Neural progenitor cell (in vitro differentiated cells): Measurements from ENCODE around the gene IL36A. TPM values are rescaled to one million over a fixed set of nuclear protein-coding genes. Genes with fewer than 3 reads are reported as not detected.

Experiments
- DNase-seq: peaks from one replicate; pipeline ENCODE4 v3.0.0-alpha.2; 2016; ENCODE audit warnings: low spot score
- H2AFZ ChIP-seq: fragments of 200-600 bp; sonication (generic); replicated peaks from 2 replicates; pipeline ENCODE4 v1.6.1; 2016; ENCODE audit warnings: antibody characterized with exemption
- H3F3A ChIP-seq: fragments of 200-600 bp; sonication (generic); 2 replicates; pipeline ENCODE4 v1.6.1; 2016; ENCODE audit warnings: antibody characterized with exemption, low read depth
- H3K27ac ChIP-seq: fragments of 200-600 bp; sonication (generic); 2 replicates; pipeline ENCODE4 v1.5.1; 2016; ENCODE audit warnings: mild to moderate bottlenecking
- H3K27me3 ChIP-seq: fragments of 200-600 bp; sonication (generic); 2 replicates; pipeline ENCODE4 v1.6.1; 2016; ENCODE audit warnings: mild to moderate bottlenecking, moderate library complexity
- H3K36me3 ChIP-seq: fragments of 200-600 bp; sonication (generic); 2 replicates; pipeline ENCODE4 v1.5.1; 2016
- H3K4me1 ChIP-seq: fragments of 200-600 bp; sonication (generic); 2 replicates; pipeline ENCODE4 v1.6.1; 2016; ENCODE audit warnings: mixed run types
- H3K4me2 ChIP-seq: fragments of 200-600 bp; sonication (generic); 2 replicates; pipeline ENCODE4 v1.6.1; 2016
- H3K4me3 ChIP-seq: fragments of 200-600 bp; sonication (generic); 2 replicates; pipeline ENCODE4 v1.5.1; 2016
- H3K79me2 ChIP-seq: fragments of 200-600 bp; sonication (generic); 2 replicates; pipeline ENCODE4 v1.6.1; 2016; ENCODE audit warnings: low read depth
- H3K9ac ChIP-seq: fragments of 200-600 bp; sonication (generic); 2 replicates; pipeline ENCODE4 v1.6.1; 2016
- H3K9me3 ChIP-seq: fragments of 200-600 bp; sonication (generic); 2 replicates; pipeline ENCODE4 v1.5.1; 2016; ENCODE audit warnings: low read depth
- H4K20me1 ChIP-seq: fragments of 200-600 bp; sonication (generic); 2 replicates; pipeline ENCODE4 v1.6.1; 2016; ENCODE audit warnings: low read depth
- H3K27ac Mint-ChIP-seq: 3 replicates; pipeline ENCODE4 v1.8.0; 2021; ENCODE audit warnings: mixed read lengths
- H3K27me3 Mint-ChIP-seq: 2 replicates; pipeline ENCODE4 v1.8.0; 2022; ENCODE audit warnings: low read depth, mild to moderate bottlenecking, inconsistent platforms, moderate library complexity, mixed read lengths; ENCODE audit not compliant: insufficient read depth
- H3K36me3 Mint-ChIP-seq: 3 replicates; pipeline ENCODE4 v1.8.0; 2021; ENCODE audit warnings: mixed read lengths
- H3K4me1 Mint-ChIP-seq: 3 replicates; pipeline ENCODE4 v1.8.0; 2021; ENCODE audit warnings: mixed read lengths
- H3K4me3 Mint-ChIP-seq: 3 replicates; pipeline ENCODE4 v1.8.0; 2021; ENCODE audit warnings: mild to moderate bottlenecking, moderate library complexity, mixed read lengths
- H3K9me3 Mint-ChIP-seq: 3 replicates; pipeline ENCODE4 v1.8.0; 2020; ENCODE audit warnings: mixed read lengths
- CTCF ChIP-seq: fragments of 200-600 bp; sonication (generic); IDR thresholded peaks from 2 replicates; pipeline ENCODE4 v1.5.1; 2017; ENCODE audit warnings: antibody characterized with exemption, mild to moderate bottlenecking
- EZH2 ChIP-seq: fragments of 200-600 bp; sonication (generic); IDR thresholded peaks from 2 replicates; pipeline ENCODE4 v1.6.1; 2017; ENCODE audit warnings: antibody characterized with exemption, mild to moderate bottlenecking, moderate library complexity
- EZH2phosphoT487 ChIP-seq: fragments of 200-600 bp; sonication (generic); IDR thresholded peaks from 2 replicates; pipeline ENCODE4 v1.6.1; 2017; ENCODE audit warnings: antibody characterized with exemption
- total RNA-seq: library from RNA; depleted of rRNA; stranded (reverse); fragments of >200 nt; gene quantifications from 2 replicates; pipeline ENCODE4 v1.2.3, GENCODE V29; 2015; ENCODE audit warnings: low replicate concordance

IL36A gene
- total RNA-seq, 1 donor from 2014 or later: not detected

GRCh38 chr2:112977559-112978056, 27.7 kb upstream of the IL36A start, which contains the start of gene IL36G:
Gene IL36G (plus strand): TSS chr2:112978006. CDS start chr2:112978639, 633 bp downstream.
- no peak within 1 kb of the TSS for H3K9ac ChIP-seq
- H3K4me1 ChIP-seq: peaks cover 8% of the 10 kb centered on the region
- H3K4me3 ChIP-seq: no peak within 1 kb of the TSS
- no peak for DNase-seq
- H3F3A ChIP-seq: no peaks in the 10 kb centered on the region
- Mint-ChIP-seq H3K9me3 (no peaks in the 10 kb centered on the region), H3K4me1 (no peaks in the 10 kb centered on the region), H3K27me3 (peaks cover 3% of the 10 kb centered on the region), H3K4me3 (no peak within 1 kb of the TSS), H3K36me3 (no peaks in the 10 kb centered on the region), H3K27ac (no peak within 1 kb of the TSS)
- H2AFZ ChIP-seq: no peak within 1 kb of the TSS
- no peaks in the 10 kb centered on the region for H3K9me3 ChIP-seq
- peaks cover 33% of the 10 kb centered on the region for H3K27me3 ChIP-seq
- H4K20me1 ChIP-seq: no peaks in the 10 kb centered on the region
- H3K4me2 ChIP-seq: no peak within 1 kb of the TSS
- TF ChIP-seq CTCF (no peak), EZH2phosphoT487 (no peak), EZH2 (no peak)
- H3K27ac ChIP-seq: no peak within 1 kb of the TSS
- no peaks in the 10 kb centered on the region for H3K79me2 ChIP-seq
- H3K36me3 ChIP-seq: no peaks in the 10 kb centered on the region

GRCh38 chr2:112979731-112980130, 25.5 kb upstream of the IL36A start:
- Histone ChIP-seq H3K4me1 (peaks cover 8% of the 10 kb centered on the region), H3K36me3 (no peaks in the 10 kb centered on the region), H3K4me3 (no peak overlapping the region), H3K27me3 (peaks cover 36% of the 10 kb centered on the region), H3K4me2 (no peak overlapping the region), H3K9ac (no peak overlapping the region), H3F3A (no peaks in the 10 kb centered on the region), H3K9me3 (no peaks in the 10 kb centered on the region), H2AFZ (no peak overlapping the region), H3K27ac (no peak overlapping the region), H4K20me1 (no peaks in the 10 kb centered on the region), H3K79me2 (no peaks in the 10 kb centered on the region)
- TF ChIP-seq EZH2phosphoT487 (no peak), CTCF (no peak), EZH2 (no peak)
- H3K27ac Mint-ChIP-seq: no peak overlapping the region
- no peaks in the 10 kb centered on the region for H3K4me1 Mint-ChIP-seq
- no peak overlapping the region for H3K4me3 Mint-ChIP-seq
- H3K27me3 Mint-ChIP-seq: peaks cover 2% of the 10 kb centered on the region
- no peaks in the 10 kb centered on the region for H3K9me3 Mint-ChIP-seq
- H3K36me3 Mint-ChIP-seq: no peaks in the 10 kb centered on the region
- DNase-seq: no peak

GRCh38 chr2:112980537-112980936, 24.7 kb upstream of the IL36A start:
- Histone ChIP-seq H3K9ac (no peak overlapping the region), H3K4me3 (no peak overlapping the region), H3K36me3 (no peaks in the 10 kb centered on the region), H2AFZ (no peak overlapping the region), H3K9me3 (no peaks in the 10 kb centered on the region), H3K79me2 (no peaks in the 10 kb centered on the region), H3K4me1 (peaks cover 8% of the 10 kb centered on the region), H3K27ac (no peak overlapping the region), H3F3A (no peaks in the 10 kb centered on the region), H3K4me2 (no peak overlapping the region), H4K20me1 (no peaks in the 10 kb centered on the region), H3K27me3 (peaks cover 36% of the 10 kb centered on the region)
- TF ChIP-seq EZH2: no peak
- no peak for TF ChIP-seq CTCF
- no peak for TF ChIP-seq EZH2phosphoT487
- no peaks in the 10 kb centered on the region for H3K9me3 Mint-ChIP-seq
- no peaks in the 10 kb centered on the region for H3K36me3 Mint-ChIP-seq
- DNase-seq: no peak
- H3K27ac Mint-ChIP-seq: no peak overlapping the region
- H3K4me3 Mint-ChIP-seq: no peak overlapping the region
- H3K4me1 Mint-ChIP-seq: no peaks in the 10 kb centered on the region
- peaks cover 2% of the 10 kb centered on the region for H3K27me3 Mint-ChIP-seq
